B cell (primary cell): ENCODE measurements around the gene ZNF282. TPM values are rescaled to one million over a fixed set of nuclear protein-coding genes. Genes with fewer than 3 reads are reported as not detected.

Source experiments
- ATAC-seq: fragments of 200-7000 bp; cut with Tn5 transposase; one replicate; pipeline ENCODE4 v1.10.0; 2021; ENCODE audit warnings: low read depth, mild to moderate bottlenecking, moderate number of reproducible peaks, moderate library complexity
- CTCF ChIA-PET: fragments of 350-600 bp; sonication (Branson Sonifier 250); formaldehyde crosslinking; loops from one replicate; lab custom pipeline; 2021; ENCODE audit warnings: antibody characterized with exemption, inconsistent platforms; lab: Charles Lee
- POLR2A ChIA-PET: fragments of 350-600 bp; sonication (Branson Sonifier 250); formaldehyde crosslinking; loops from one replicate; lab custom pipeline; 2021; ENCODE audit warnings: antibody characterized with exemption; lab: Charles Lee
- DNase-seq: peaks from one replicate; pipeline ENCODE4 v3.0.0; 2013
- H2AFZ ChIP-seq: 2 replicates; pipeline ENCODE4 v1.6.1; 2012; ENCODE audit warnings: mild to moderate bottlenecking, low read depth, low read length; ENCODE audit not compliant: insufficient read depth, poor library complexity, severe bottlenecking
- H3K27ac ChIP-seq, 2 donors: 1 replicate in 1 of 2; 2 replicates in 1 of 2; pipeline ENCODE4 v1.5.1; 2012 to 2013; ENCODE audit warnings: low read length in 2 of 2, mild to moderate bottlenecking in 2 of 2, moderate library complexity in 1 of 2
- H3K27me3 ChIP-seq, 4 experiments: fragments of 200-600 bp in 1 of 4; sonication (generic) in 1 of 4; replicated peaks in 1 of 4; 1 replicate in 2 of 4; 2 replicates in 2 of 4; pipeline versions ENCODE4 v1.6.1 to v1.7.0; 2013 to 2016; ENCODE audit warnings: low read length in 3 of 4, mild to moderate bottlenecking in 2 of 4, mixed read lengths in 1 of 4, moderate library complexity in 1 of 4; ENCODE audit not compliant: insufficient read depth in 4 of 4, control insufficient read depth in 3 of 4; ENCODE audit errors: control extremely low read depth in 1 of 4
- H3K36me3 ChIP-seq, 2 experiments: replicated peaks in 1 of 2; 1 replicate in 1 of 2; 2 replicates in 1 of 2; pipeline versions ENCODE4 v1.6.1 to v1.7.1; 2013; ENCODE audit warnings: low read length in 1 of 2; ENCODE audit not compliant: insufficient read depth in 2 of 2, control insufficient read depth in 1 of 2; ENCODE audit errors: control extremely low read depth in 1 of 2, extremely low read depth in 1 of 2
- H3K4me1 ChIP-seq, 2 donors: fragments of 200-600 bp in 1 of 2; sonication (generic) in 1 of 2; 1 replicate in 1 of 2; 2 replicates in 1 of 2; pipeline versions ENCODE4 v1.5.1 to v1.6.1; 2013 to 2017; ENCODE audit warnings: low read length in 2 of 2; ENCODE audit not compliant: control insufficient read depth in 2 of 2, insufficient read depth in 2 of 2
- H3K4me2 ChIP-seq: replicated peaks from 2 replicates; pipeline ENCODE3; 2012; ENCODE audit warnings: mild to moderate bottlenecking, low read depth, low read length; ENCODE audit not compliant: poor library complexity, severe bottlenecking
- H3K4me3 ChIP-seq, 5 experiments: fragments of 200-600 bp in 1 of 5; sonication (generic) in 1 of 5; 1 replicate in 3 of 5; 2 replicates in 2 of 5; pipeline versions ENCODE4 v1.5.1 to v1.7.0; 2011 to 2016; ENCODE audit warnings: low read length in 4 of 5, mild to moderate bottlenecking in 4 of 5, low read depth in 2 of 5, control low read depth in 1 of 5, moderate library complexity in 1 of 5; ENCODE audit not compliant: insufficient read depth in 1 of 5; ENCODE audit errors: control extremely low read depth in 1 of 5, extremely low read depth in 1 of 5
- H3K79me2 ChIP-seq: fragments of 200-600 bp; sonication (generic); one replicate; pipeline ENCODE4 v1.6.0; 2016; ENCODE audit warnings: low read length; ENCODE audit not compliant: control insufficient read depth, insufficient read depth
- H3K9ac ChIP-seq: fragments of 200-600 bp; sonication (generic); 2 replicates; pipeline ENCODE4 v1.6.1; 2017; ENCODE audit warnings: mild to moderate bottlenecking, low read length, moderate library complexity
- H3K9me3 ChIP-seq, 3 donors: one replicate each; pipeline versions ENCODE4 v1.6.1 to v1.7.1; 2013; ENCODE audit warnings: low read length in 2 of 3; ENCODE audit not compliant: control insufficient read depth in 2 of 3, insufficient read depth in 1 of 3; ENCODE audit errors: control extremely low read depth in 1 of 3
- H4K20me1 ChIP-seq: 2 replicates; pipeline ENCODE4 v1.6.0; 2012; ENCODE audit warnings: mild to moderate bottlenecking, low read length; ENCODE audit not compliant: insufficient read depth, control insufficient read depth, poor library complexity, severe bottlenecking
- H3K27ac Mint-ChIP-seq: one replicate; pipeline ENCODE4 v1.8.0; 2021; ENCODE audit warnings: mixed read lengths
- H3K27me3 Mint-ChIP-seq: one replicate; pipeline ENCODE4 v1.8.0; 2021; ENCODE audit warnings: mixed read lengths
- H3K4me1 Mint-ChIP-seq: one replicate; pipeline ENCODE4 v1.8.0; 2021; ENCODE audit warnings: mixed read lengths
- H3K4me3 Mint-ChIP-seq: one replicate; pipeline ENCODE4 v1.8.0; 2021; ENCODE audit warnings: mixed read lengths
- H3K9me3 Mint-ChIP-seq: one replicate; pipeline ENCODE4 v1.8.0; 2022; ENCODE audit warnings: mixed read lengths; ENCODE audit not compliant: insufficient read depth
- CTCF ChIP-seq: fragments of 200-600 bp; IDR thresholded peaks from one replicate; pipeline ENCODE4 v1.8.0; 2022; ENCODE audit warnings: antibody characterized with exemption, mild to moderate bottlenecking
- EZH2 ChIP-seq: IDR thresholded peaks from 2 replicates; pipeline ENCODE4 v1.6.1; 2012; ENCODE audit warnings: borderline replicate concordance, low read depth, mild to moderate bottlenecking, moderate library complexity, low read length; ENCODE audit not compliant: insufficient read depth, poor library complexity, severe bottlenecking
- WGBS: methylation state at CpG from one replicate; pipeline ENCODE4 v1.1.5; 2013; ENCODE audit warnings: missing lambda C conversion rate; ENCODE audit not compliant: insufficient coverage; 5-methylcytosine and 5-hydroxymethylcytosine counted together
- intact Hi-C: fragments of 100-400 bp; cut with micrococcal nuclease; formaldehyde crosslinking; loops from one replicate; pipeline ENCODE4 v1.10.0; 2022
- polyA plus RNA-seq: library from polyadenylated mRNA; depleted of rRNA; stranded (reverse); fragments of >200 nt; gene quantifications from 2 replicates; pipeline ENCODE4 v1.2.3, GENCODE V29; 2012
- total RNA-seq, 2 donors: library from RNA; stranded (reverse); fragments of 120-200 nt in 1 of 2; gene quantifications; 1 replicate in 1 of 2; 2 replicates in 1 of 2; pipeline versions ENCODE4 v1.2.3 to v1.2.4, GENCODE V29; 2013 to 2022

The ZNF282 gene
- total and polyA plus RNA-seq, 2 donors (not counting 1 experiment from before 2014, with no cell fraction given) = 8.3 to 25.7 TPM

DNA sequence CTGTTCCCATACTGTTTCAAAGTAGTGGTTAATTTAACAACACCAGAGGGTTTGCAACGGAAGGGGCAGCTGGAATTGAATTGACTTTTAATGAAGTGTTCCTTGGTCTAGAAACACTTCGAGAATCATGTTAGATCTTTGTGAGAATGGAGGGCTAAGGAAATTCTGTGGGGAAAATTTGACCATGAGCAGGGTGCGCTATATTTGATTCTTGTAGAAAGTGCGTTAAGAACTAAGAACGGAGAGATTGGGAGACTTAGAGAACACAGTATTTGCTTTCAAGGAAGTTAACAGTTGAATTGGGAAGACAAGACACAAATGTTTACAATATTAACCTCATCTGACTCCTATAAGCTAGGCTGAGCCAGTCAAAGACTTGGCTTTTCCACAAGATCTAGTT, 45.3 kb downstream of the ZNF282 start:
- ChIA-PET CTCF (interaction anchor here (1.0 to 1.5 kb wide), 6 partner anchors 10 to 93 kb away, joined by 3 to 10 read pairs (median 4); partner anchors contain the start of genes ZNF398 and ZNF783), POLR2A (interaction anchor here (1.2 kb wide), 1 partner anchor 44 kb away, joined by 5 read pairs; no protein-coding TSS in a partner anchor)
- 92% methylated on average over 2 of the region's 5 CpGs for WGBS
- TF ChIP-seq CTCF (no peak), EZH2 (no peak)
- peaks cover 12% of the 10 kb centered on the region for H4K20me1 ChIP-seq
- no peak overlapping the region for H3K27ac ChIP-seq
- peaks cover 5% of the 10 kb centered on the region for H3K9me3 Mint-ChIP-seq
- peak overlapping the region; percentile 84 for H3K4me2 ChIP-seq
- H3K4me1 Mint-ChIP-seq = peaks cover 36% of the 10 kb centered on the region
- H3K9me3 ChIP-seq = peaks cover 0 to 7% (median 0%) of the 10 kb centered on the region in 3 donors
- no peak overlapping the region for H3K27ac Mint-ChIP-seq
- peaks cover 3% of the 10 kb centered on the region for H3K27me3 Mint-ChIP-seq
- peak overlapping the region; percentile 80 for H3K9ac ChIP-seq
- H2AFZ ChIP-seq = peak overlapping the region; percentile 91
- DNase-seq = no peak
- ATAC-seq = no peak
- no peaks in the 10 kb centered on the region for H3K36me3 ChIP-seq
- peaks cover 67% of the 10 kb centered on the region for H3K79me2 ChIP-seq
- H3K4me3 Mint-ChIP-seq = peak overlapping the region; percentile 95
- peak overlapping the region in 4 of 5 experiments; percentile 14 to 94 (median 83) for H3K4me3 ChIP-seq
- H3K27me3 ChIP-seq = peaks cover 0 to 3% (median 0%) of the 10 kb centered on the region in 4 experiments
- peaks cover 24 to 33% of the 10 kb centered on the region in 2 donors for H3K4me1 ChIP-seq
- intact Hi-C loops = no loop called here

DNA sequence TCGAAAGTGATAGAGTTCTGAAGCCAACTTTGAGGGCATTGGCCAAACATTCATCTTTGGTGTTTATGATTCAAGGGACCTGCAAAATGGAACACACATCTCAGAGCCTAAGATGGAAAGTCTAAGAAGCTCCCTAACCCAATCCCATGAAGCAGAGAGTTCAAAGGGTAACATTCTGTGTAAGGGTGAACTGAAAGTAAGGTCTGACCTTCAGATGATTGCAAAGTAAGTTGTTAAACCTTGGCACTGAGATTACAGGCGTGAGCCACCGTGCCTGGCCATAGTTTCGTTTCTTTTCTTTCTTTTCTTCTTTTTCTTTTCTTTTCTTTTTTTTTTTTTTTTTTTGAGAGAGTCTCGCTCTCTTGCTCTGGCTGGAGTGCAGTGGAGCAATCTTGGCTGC, 46.4 kb downstream of the ZNF282 start:
- POLR2A ChIA-PET = no interaction called here
- Histone ChIP-seq H3K27ac (no peak overlapping the region), H3K9ac (no peak overlapping the region), H3K27me3 (no peaks in the 10 kb centered on the region), H4K20me1 (peaks cover 12% of the 10 kb centered on the region), H2AFZ (no peak overlapping the region), H3K4me1 (peaks cover 24 to 33% of the 10 kb centered on the region in 2 donors), H3K79me2 (peaks cover 76% of the 10 kb centered on the region), H3K4me2 (no peak overlapping the region), H3K9me3 (peaks cover 0 to 7% (median 0%) of the 10 kb centered on the region in 3 donors), H3K4me3 (no peak overlapping the region), H3K36me3 (no peaks in the 10 kb centered on the region)
- Mint-ChIP-seq H3K27ac (no peak overlapping the region), H3K4me1 (peaks cover 41% of the 10 kb centered on the region), H3K9me3 (peaks cover 5% of the 10 kb centered on the region), H3K4me3 (peak overlapping the region; percentile 69), H3K27me3 (peaks cover under 1% of the 10 kb centered on the region)
- CTCF ChIA-PET = interaction anchor here (0.6 to 0.7 kb wide), 2 partner anchors 219 to 500 kb away, joined by 3 read pairs; no protein-coding TSS in a partner anchor
- TF ChIP-seq EZH2 (no peak), CTCF (no peak)
- ATAC-seq (no peak), DNase-seq (no peak)
- WGBS = 72% methylated on average over 2 of the region's 5 CpGs
- intact Hi-C loops = no loop called here
